ENCODE data around the gene DDX27. TPM values are rescaled to one million over a fixed set of nuclear protein-coding genes. Genes with fewer than 3 reads are reported as not detected.

Gene DDX27
- total RNA-seq, 2 experiments from 2014 or later = 42.8 to 43.5 TPM

DNA sequence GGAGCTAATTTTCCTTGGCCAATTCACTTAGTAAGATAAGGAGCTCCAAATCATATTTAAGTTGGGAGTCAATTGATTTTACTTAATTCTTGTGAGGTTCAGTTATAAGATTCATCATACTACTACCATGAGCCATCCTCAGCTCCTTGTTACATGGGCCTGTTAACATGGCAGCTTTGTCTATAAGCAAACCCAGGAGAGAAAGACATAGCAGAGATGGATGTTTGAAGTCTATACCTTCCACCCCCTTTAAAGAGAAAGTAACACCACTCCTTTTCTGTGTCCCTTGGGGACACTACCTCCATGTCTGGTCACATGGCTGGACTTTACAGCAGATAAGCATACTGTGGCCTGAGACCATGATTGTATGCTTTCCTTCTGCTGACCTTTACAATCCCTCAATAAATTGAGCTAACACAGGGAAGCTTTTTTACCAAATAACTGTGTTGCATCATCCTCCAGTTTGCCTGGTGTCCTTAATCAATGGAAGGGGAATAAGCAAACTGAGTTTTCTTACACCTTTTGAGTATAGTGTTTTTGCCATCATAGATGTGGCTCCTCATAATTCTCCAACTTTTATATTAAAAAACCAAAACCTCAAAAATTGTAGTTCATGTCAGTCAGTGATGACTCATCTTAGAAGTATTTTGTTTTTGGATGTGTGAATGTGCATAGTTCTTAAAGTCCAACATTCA, 68.5 kb downstream of the DDX27 start:
- H3K36me3 Mint-ChIP-seq = peaks cover 92% of the 10 kb centered on the region
- H3K27me3 Mint-ChIP-seq = no peaks in the 10 kb centered on the region
- peak overlapping the region; percentile 66 for H3K27ac Mint-ChIP-seq
- H3K9me3 Mint-ChIP-seq = peaks cover 35% of the 10 kb centered on the region
- no peak for DNase-seq
- ChIA-PET CTCF (interaction anchor here (0.9 to 1.3 kb wide), 3 partner anchors 10 to 197 kb away, joined by 3 to 5 read pairs (median 3); no protein-coding TSS in a partner anchor), POLR2A (interaction anchor here (0.6 to 3.6 kb wide), 6 partner anchors 8 to 69 kb away, joined by 3 to 25 read pairs (median 6); partner anchors contain the start of gene ZNFX1)
- no peak overlapping the region for H3K4me3 Mint-ChIP-seq
- peaks cover 51% of the 10 kb centered on the region for H3K4me1 Mint-ChIP-seq (ENCODE audit: low read depth)
- intact Hi-C loops (cut with micrococcal nuclease) = no loop called here

DNA sequence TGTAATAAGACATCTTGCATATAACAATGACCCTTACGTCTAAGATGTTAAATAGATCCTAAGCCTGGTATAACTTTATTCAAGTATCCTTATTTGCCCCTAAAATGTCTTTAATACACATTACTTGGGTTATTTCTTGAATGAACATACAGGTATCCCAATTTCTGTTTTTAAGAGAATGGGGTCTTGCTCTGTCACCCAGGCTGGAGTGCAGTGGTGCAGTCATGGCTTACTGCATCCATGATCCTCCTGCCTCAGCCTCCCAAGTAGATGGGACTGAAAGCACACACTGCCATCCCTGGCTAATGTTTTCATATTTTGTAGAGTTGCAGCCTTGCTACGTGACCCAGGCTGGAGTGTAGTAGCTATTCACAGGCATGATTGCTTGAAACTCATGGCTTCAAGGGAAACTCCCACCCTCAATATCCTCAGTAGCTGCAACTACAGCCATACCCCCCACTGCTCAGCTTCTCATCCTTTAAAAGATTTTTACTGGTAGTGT, 69.1 kb downstream of the DDX27 start:
- Mint-ChIP-seq H3K4me1 (ENCODE audit: low read depth) (peaks cover 45% of the 10 kb centered on the region), H3K4me3 (no peak overlapping the region)
- no peak for DNase-seq

DNA sequence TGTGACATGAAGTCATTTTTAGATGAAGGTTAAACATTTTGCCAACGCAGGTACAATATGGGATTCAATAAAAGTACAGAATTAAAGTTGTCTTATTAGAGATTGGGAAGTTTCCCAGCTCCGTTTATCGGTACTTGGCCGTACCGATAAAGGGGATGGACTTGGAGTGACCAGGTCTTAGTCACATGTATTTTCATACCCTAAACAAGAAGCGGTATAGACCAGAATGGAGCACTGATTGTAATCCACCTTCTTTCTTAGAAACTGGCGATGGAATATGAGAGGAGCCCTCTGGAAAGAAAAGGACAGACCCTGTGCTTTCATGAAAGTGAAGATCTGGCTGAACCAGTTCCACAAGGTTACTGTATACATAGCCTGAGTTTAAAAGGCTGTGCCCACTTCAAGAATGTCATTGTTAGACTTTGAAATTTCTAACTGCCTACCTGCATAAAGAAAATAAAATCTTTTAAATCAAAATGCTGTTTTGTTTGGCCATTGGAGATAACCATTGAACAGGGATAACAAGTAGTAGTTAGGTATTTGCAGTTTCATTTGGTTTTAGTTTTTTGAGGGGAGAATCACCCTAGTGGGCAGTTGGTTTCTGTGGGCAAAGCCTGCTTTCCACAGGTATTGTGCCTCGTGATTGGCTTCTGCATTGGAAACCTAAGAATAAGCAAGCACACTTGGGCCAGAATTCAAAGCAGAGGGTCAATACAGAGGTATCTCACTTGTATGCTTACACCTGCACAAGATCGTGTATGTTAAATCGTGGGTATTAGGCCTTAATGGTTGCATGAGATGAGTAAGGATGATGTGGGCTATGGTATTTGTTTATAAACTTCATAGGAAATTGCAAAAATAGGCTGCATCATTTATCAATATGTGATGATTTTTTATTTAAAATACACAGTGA, 69.8 kb downstream of the DDX27 start:
- no peak for DNase-seq
- peaks cover 38% of the 10 kb centered on the region for H3K4me1 Mint-ChIP-seq (ENCODE audit: low read depth)
- ChIA-PET CTCF (interaction anchor here (1.0 kb wide), 1 partner anchor 12 kb away, joined by 5 read pairs; no protein-coding TSS in a partner anchor), POLR2A (interaction anchor here (1.5 to 4.2 kb wide), 5 partner anchors 8 to 32 kb away, joined by 6 to 25 read pairs (median 21); partner anchors contain the start of gene ZNFX1)
- H3K9me3 Mint-ChIP-seq = peaks cover 31% of the 10 kb centered on the region
- H3K27me3 Mint-ChIP-seq = no peaks in the 10 kb centered on the region
- H3K4me3 Mint-ChIP-seq = no peak overlapping the region
- H3K27ac Mint-ChIP-seq = peak overlapping the region; percentile 60
- intact Hi-C loops (cut with micrococcal nuclease) = no loop called here
- peaks cover 88% of the 10 kb centered on the region for H3K36me3 Mint-ChIP-seq

More for the DNA sequence above, 69.1 kb downstream of the DDX27 start:
- no peaks in the 10 kb centered on the region for H3K27me3 Mint-ChIP-seq
- intact Hi-C loops (cut with micrococcal nuclease) = no loop called here
- H3K36me3 Mint-ChIP-seq = peaks cover 92% of the 10 kb centered on the region
- peaks cover 34% of the 10 kb centered on the region for H3K9me3 Mint-ChIP-seq
- CTCF ChIA-PET = interaction anchor here (1.0 kb wide), 1 partner anchor 11 kb away, joined by 5 read pairs; no protein-coding TSS in a partner anchor
- H3K27ac Mint-ChIP-seq = peak overlapping the region; percentile 66
- POLR2A ChIA-PET = interaction anchor here (1.5 to 3.6 kb wide), 4 partner anchors 9 to 32 kb away, joined by 6 to 25 read pairs (median 16); partner anchors contain the start of gene ZNFX1

DNA sequence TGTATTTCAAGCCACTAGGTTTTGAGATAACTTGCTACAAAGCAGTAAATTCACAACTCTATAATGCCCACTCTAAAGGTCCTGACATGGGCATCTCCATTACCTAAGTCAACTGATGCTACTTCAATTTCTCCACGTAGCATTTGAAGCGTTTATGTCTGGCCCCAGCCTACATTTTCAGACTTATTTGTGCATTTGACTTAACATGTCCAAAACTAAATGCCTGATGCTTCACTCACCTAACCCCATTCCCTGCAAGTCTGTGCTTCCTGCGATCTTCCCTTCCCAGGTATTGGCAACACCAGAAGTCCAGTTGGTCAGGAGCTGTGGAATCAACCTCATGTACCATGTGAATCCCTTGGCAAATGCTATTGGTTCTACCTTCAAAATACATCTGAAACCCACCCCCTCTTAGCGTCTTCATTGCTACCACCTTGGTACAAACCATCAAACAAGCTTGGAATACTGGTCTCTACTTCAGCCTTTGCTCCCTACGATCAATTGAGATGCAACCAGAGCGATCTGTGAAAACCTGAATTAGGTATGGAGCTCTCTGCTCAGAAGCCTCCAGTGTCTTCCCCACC, 71.5 kb downstream of the DDX27 start:
- intact Hi-C loops (cut with micrococcal nuclease) = no loop called here
- H3K4me3 Mint-ChIP-seq = no peak overlapping the region
- peaks cover 22% of the 10 kb centered on the region for H3K9me3 Mint-ChIP-seq
- H3K27ac Mint-ChIP-seq = peak overlapping the region; percentile 40
- peaks cover 77% of the 10 kb centered on the region for H3K36me3 Mint-ChIP-seq
- peaks cover 25% of the 10 kb centered on the region for H3K4me1 Mint-ChIP-seq (ENCODE audit: low read depth)
- ChIA-PET CTCF (no interaction called here), POLR2A (interaction anchor here (0.6 to 4.2 kb wide), 4 partner anchors 10 to 444 kb away, joined by 3 to 21 read pairs (median 4); no protein-coding TSS in a partner anchor)
- DNase-seq = no peak
- no peaks in the 10 kb centered on the region for H3K27me3 Mint-ChIP-seq

DNA sequence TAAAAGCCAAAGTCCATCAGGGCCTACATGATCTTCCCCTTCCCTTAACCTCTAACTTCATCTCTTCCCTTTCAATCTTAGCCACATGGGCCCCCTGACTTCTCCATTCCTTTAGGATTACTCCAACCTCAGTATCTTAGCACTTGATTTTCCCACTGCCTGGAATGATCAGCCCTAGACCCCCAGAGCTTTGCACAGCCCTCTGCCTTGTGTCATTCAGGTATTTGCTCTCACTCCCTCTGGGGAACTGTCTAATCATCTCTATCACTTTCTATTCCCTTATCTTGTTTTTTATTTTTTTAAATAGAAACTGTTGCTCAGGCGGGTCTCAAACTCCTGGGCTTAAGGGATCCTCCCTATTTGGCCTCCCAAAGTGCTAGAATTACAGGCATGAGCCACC, 72.0 kb downstream of the DDX27 start:
- Mint-ChIP-seq H3K27me3 (no peaks in the 10 kb centered on the region), H3K4me1 (ENCODE audit: low read depth) (peaks cover 20% of the 10 kb centered on the region), H3K36me3 (peaks cover 73% of the 10 kb centered on the region), H3K9me3 (peaks cover 17% of the 10 kb centered on the region), H3K27ac (peak overlapping the region; percentile 40), H3K4me3 (no peak overlapping the region)
- intact Hi-C loops (cut with micrococcal nuclease) = no loop called here
- CTCF ChIA-PET = interaction anchor here (1.0 kb wide), 1 partner anchor 10 kb away, joined by 3 read pairs; no protein-coding TSS in a partner anchor
- POLR2A ChIA-PET = interaction anchor here (1.4 to 4.2 kb wide), 2 partner anchors 11 to 15 kb away, joined by 5 to 21 read pairs; no protein-coding TSS in a partner anchor
- no peak for DNase-seq

DNA sequence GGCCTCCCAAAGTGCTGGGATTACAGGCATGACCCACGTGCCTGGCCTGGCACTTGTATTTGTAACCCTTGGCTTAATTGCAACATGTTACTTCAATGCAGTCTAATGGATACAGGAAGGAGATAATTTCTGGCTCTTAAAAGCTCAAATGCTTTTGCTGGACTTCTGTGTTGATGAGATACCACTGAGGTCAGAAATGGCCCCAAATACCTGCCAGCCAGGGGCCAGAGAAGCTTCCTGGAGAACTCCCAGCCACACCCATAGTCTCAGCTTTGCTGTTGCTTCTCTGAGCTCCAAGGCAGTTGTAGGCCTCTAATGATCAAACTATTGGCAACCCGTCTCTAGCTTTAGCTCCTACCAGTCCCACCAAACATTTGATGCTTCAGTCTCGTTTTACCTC, 72.8 kb downstream of the DDX27 start:
- ChIA-PET CTCF (interaction anchor here (1.0 kb wide), 1 partner anchor 9 kb away, joined by 3 read pairs; no protein-coding TSS in a partner anchor), POLR2A (interaction anchor here (1.4 to 4.2 kb wide), 2 partner anchors 11 to 15 kb away, joined by 5 to 21 read pairs; no protein-coding TSS in a partner anchor)
- H3K27me3 Mint-ChIP-seq = no peaks in the 10 kb centered on the region
- peaks cover 12% of the 10 kb centered on the region for H3K4me1 Mint-ChIP-seq (ENCODE audit: low read depth)
- H3K9me3 Mint-ChIP-seq = peaks cover 9% of the 10 kb centered on the region
- no peak overlapping the region for H3K27ac Mint-ChIP-seq
- H3K36me3 Mint-ChIP-seq = peaks cover 70% of the 10 kb centered on the region
- DNase-seq = no peak
- no peak overlapping the region for H3K4me3 Mint-ChIP-seq
- intact Hi-C loops (cut with micrococcal nuclease) = no loop called here

DNA sequence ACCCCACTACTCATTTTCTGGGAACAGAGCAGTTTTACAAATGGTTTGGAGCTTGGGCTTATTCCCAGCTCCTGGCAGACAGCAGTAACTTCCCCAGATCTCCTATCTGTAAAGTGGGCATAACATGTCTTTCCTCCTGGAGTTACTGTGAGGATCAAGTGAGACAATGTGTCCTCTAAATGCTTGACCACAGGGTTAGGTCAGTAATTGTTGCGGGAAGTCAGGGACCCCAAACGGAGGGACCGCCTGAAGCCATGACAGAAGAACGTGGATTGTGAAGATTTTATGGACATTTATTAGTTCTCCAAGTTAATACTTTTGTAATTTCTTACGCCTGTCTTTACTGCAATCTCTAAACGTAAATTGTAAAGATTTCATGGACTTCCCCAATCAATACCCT, 73.9 kb downstream of the DDX27 start:
- CTCF ChIA-PET = no interaction called here
- Mint-ChIP-seq H3K36me3 (peaks cover 61% of the 10 kb centered on the region), H3K4me1 (ENCODE audit: low read depth) (peaks cover 8% of the 10 kb centered on the region), H3K9me3 (peaks cover 6% of the 10 kb centered on the region), H3K27me3 (no peaks in the 10 kb centered on the region), H3K4me3 (no peak overlapping the region), H3K27ac (no peak overlapping the region)
- no peak for DNase-seq
- POLR2A ChIA-PET = interaction anchor here (4.2 kb wide), 1 partner anchor 13 kb away, joined by 21 read pairs; no protein-coding TSS in a partner anchor
- intact Hi-C loops (cut with micrococcal nuclease) = no loop called here

Other genes starting within 250 kb of the DDX27 start
- gene CSE1L, start 173.1 kb upstream of the DDX27 start, total RNA-seq = 100 to 1,000 TPM; 107 to 109 TPM
- gene STAU1, start 31.1 kb upstream of the DDX27 start, total RNA-seq = 10 to 100 TPM; 59.8 to 62.3 TPM
- 10 to 100 TPM; 42.5 to 45.3 TPM for gene ZNFX1, start 58.6 kb downstream of the DDX27 start, total RNA-seq

Measured in activated CD4-positive, alpha-beta memory T cell treated with anti-CD3 and anti-CD28 coated beads for 36 hours (primary cell).